HUES6 (cell line): ENCODE data around the gene PLAC1.

Experiments used
- H3K27ac ChIP-seq: 2 replicates; pipeline ENCODE4 v1.7.0; 2013; ENCODE audit warnings: low read depth, mild to moderate bottlenecking, low read length, inconsistent platforms
- H3K27me3 ChIP-seq: 2 replicates; pipeline ENCODE4 v1.6.1; 2013; ENCODE audit warnings: low read length; ENCODE audit not compliant: control insufficient read depth, insufficient read depth
- H3K36me3 ChIP-seq: 2 replicates; pipeline ENCODE4 v1.6.1; 2013; ENCODE audit warnings: low read length; ENCODE audit not compliant: control insufficient read depth, insufficient read depth
- H3K4me1 ChIP-seq: 2 replicates; pipeline ENCODE4 v1.6.1; 2013; ENCODE audit warnings: low read length; ENCODE audit not compliant: control insufficient read depth, insufficient read depth
- H3K4me3 ChIP-seq: 2 replicates; pipeline ENCODE4 v1.5.1; 2013; ENCODE audit warnings: low read depth, low read length
- H3K9ac ChIP-seq: one replicate; pipeline ENCODE4 v1.6.1; 2013; ENCODE audit warnings: mild to moderate bottlenecking, low read length
- H3K9me3 ChIP-seq: 2 replicates; pipeline ENCODE4 v1.6.1; 2013; ENCODE audit warnings: low read depth, low read length; ENCODE audit not compliant: control insufficient read depth, insufficient read depth

The PLAC1 gene

DNA sequence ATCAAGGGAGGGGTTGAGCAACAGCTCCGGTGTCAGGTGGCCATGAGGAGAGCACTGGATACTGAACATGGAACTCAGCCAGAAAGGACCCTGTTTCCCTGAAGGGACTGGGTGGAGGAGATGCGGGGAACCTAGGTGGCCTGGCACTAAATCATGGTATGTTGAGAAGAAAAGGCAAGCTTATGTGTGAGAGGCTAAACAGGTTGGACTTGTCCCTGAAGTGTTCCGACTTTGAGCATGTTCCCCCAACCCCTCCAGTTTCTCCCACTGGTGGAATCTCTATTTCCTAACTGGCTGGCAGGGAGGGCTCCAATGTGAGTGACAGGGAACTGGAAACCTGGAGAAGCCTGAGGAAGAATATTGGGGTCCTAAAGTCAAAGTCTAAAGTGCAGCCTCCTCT lies 69.5 kb downstream of the PLAC1 start:
- Histone ChIP-seq H3K9me3 (no peaks in the 10 kb centered on the region), H3K27ac (no peak overlapping the region), H3K4me1 (peaks cover 3% of the 10 kb centered on the region; the same call in 1 of the 2 replicates), H3K9ac (no peak overlapping the region), H3K36me3 (no peaks in the 10 kb centered on the region), H3K27me3 (no peaks in the 10 kb centered on the region; the same call in 1 of the 2 replicates), H3K4me3 (no peak overlapping the region)

GRCh38 chrX:134580907-134581306 lies 77.4 kb downstream of the PLAC1 start:
- Histone ChIP-seq H3K4me1 (peaks cover 13% of the 10 kb centered on the region), H3K27ac (no peak overlapping the region), H3K36me3 (no peaks in the 10 kb centered on the region), H3K9me3 (0 out of 2 replicates have a peak, but pooled peaks cover 3% of the 10 kb centered on the region), H3K27me3 (no peaks in the 10 kb centered on the region; the same call in 1 of the 2 replicates), H3K4me3 (no peak overlapping the region), H3K9ac (no peak overlapping the region)

DNA sequence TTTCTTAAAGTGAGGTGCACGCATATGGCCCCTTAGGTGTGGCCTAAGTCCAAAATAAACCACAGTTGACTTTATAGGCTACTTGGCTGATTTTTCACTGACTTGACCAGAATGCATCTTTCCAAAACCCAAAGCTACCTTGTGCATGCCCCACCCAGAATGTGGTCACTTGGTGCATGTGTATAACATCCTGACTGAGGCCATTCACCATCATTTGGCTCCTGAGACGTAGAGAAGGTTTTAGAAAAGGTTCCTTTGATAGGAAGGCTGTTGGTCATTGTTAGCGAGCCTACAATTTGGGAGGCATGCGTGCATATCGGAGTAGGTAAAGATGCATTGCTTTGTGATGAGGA lies 84.6 kb downstream of the PLAC1 start:
- 0 out of 2 replicates have a peak, but pooled peaks cover 3% of the 10 kb centered on the region for H3K9me3 ChIP-seq
- H3K4me1 ChIP-seq, result peaks cover 28% of the 10 kb centered on the region
- H3K27me3 ChIP-seq, result no peaks in the 10 kb centered on the region
- H3K4me3 ChIP-seq, result no peak overlapping the region
- no peak overlapping the region for H3K27ac ChIP-seq
- no peaks in the 10 kb centered on the region for H3K36me3 ChIP-seq
- no peak overlapping the region for H3K9ac ChIP-seq

- peaks cover 34% of the 10 kb centered on the region for H3K4me1 ChIP-seq
- H3K9ac ChIP-seq, result no peak overlapping the region
- H3K9me3 ChIP-seq, result 0 out of 2 replicates have a peak, but pooled peaks cover 3% of the 10 kb centered on the region
- H3K36me3 ChIP-seq, result no peaks in the 10 kb centered on the region
- no peak overlapping the region for H3K4me3 ChIP-seq
- H3K27ac ChIP-seq, result no peak overlapping the region
- H3K27me3 ChIP-seq, result no peaks in the 10 kb centered on the region
Observed at GRCh38 chrX:134572816-134573682, 85.2 kb downstream of the PLAC1 start.

DNA sequence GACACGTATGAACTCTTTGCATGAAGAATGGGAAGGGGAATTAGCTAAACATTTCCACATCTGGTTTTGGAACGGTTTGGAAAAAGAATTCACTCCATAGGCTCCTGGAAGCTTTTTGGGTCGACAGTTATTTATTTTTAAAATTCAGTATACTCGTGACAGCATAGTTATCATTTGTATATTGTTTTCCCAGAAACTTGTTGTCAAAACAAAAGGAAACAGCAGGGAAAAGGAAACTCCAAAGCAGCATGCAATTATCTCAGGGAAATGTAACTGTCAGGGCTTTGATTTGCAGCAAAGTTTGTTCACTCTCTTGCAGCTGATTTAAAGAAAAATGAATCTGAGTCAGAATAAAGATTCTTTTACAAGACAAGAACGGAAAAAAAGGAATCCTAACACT lies 86.5 kb downstream of the PLAC1 start:
- H3K27me3 ChIP-seq, result no peaks in the 10 kb centered on the region
- H3K36me3 ChIP-seq, result no peaks in the 10 kb centered on the region
- no peak overlapping the region for H3K27ac ChIP-seq
- H3K9ac ChIP-seq, result no peak overlapping the region
- 0 out of 2 replicates have a peak, but pooled peaks cover 3% of the 10 kb centered on the region for H3K9me3 ChIP-seq
- H3K4me3 ChIP-seq, result no peak overlapping the region
- peaks cover 35% of the 10 kb centered on the region for H3K4me1 ChIP-seq

DNA sequence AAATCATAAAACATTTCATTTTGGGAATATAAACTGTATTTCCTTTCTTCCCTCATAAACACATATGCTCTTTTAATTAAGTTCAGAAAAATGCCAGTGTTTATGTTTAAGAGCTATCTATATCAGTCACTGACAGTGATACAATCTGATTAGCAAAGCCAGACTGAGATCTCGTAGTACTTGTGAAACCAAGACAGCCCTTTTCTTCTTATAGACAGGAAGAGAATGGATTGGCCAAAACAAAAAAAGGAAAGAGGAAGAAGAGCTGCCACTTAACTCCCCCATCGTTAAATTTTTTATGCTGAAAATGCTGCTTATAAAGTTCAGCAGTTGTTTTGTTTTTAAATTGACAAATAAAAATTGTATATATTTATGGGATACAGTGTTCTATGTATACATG lies 87.4 kb downstream of the PLAC1 start:
- no peak overlapping the region for H3K27ac ChIP-seq
- H3K9me3 ChIP-seq, result no peaks in the 10 kb centered on the region
- H3K27me3 ChIP-seq, result no peaks in the 10 kb centered on the region
- no peak overlapping the region for H3K9ac ChIP-seq
- H3K4me3 ChIP-seq, result no peak overlapping the region
- peaks cover 35% of the 10 kb centered on the region for H3K4me1 ChIP-seq
- no peaks in the 10 kb centered on the region for H3K36me3 ChIP-seq

DNA sequence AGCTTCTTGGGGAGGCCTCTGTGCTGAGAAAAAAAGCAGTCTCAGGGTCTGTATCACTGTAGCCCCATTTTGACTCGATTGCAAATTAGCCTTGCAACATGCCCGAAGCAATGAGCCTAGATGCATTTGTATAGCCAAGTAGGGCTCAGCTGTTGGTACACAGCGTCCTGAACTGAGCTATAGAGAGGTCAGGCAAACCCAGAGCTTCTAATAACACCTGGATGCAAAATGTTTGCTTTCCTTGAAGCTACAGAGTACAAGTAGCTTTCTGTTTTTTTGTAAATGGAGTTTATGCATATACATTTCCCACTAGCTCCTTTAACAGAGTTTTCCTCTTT lies 87.8 kb downstream of the PLAC1 start:
- Histone ChIP-seq H3K27ac (no peak overlapping the region), H3K4me1 (peaks cover 35% of the 10 kb centered on the region), H3K9me3 (no peaks in the 10 kb centered on the region), H3K27me3 (no peaks in the 10 kb centered on the region), H3K36me3 (no peaks in the 10 kb centered on the region), H3K4me3 (no peak overlapping the region), H3K9ac (no peak overlapping the region)

DNA sequence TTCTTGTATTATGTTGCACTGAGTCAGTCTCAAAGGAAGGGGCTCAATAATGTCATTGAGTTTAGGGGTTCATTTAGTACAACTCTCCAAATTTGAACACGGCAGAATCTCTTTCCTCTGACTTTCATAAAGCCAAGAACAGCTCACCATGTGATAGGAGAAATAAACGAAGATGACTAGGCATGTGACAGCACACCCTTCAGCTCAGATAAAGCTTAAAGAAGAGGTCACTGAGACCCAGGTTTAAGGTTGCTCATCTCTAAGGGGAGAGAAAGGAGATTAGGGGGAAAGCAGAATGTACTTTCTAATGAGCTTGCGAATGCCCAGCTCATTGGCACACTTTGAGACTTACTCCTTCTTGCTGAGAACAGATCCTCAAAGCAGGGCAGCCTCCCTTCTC lies 89.0 kb downstream of the PLAC1 start:
- Histone ChIP-seq H3K4me1 (peaks cover 35% of the 10 kb centered on the region), H3K9me3 (no peaks in the 10 kb centered on the region), H3K27ac (no peak overlapping the region), H3K27me3 (no peaks in the 10 kb centered on the region), H3K4me3 (no peak overlapping the region), H3K9ac (no peak overlapping the region), H3K36me3 (no peaks in the 10 kb centered on the region)

GRCh38 chrX:134568285-134569016 lies 89.8 kb downstream of the PLAC1 start:
- Histone ChIP-seq H3K27ac (no peak overlapping the region), H3K36me3 (no peaks in the 10 kb centered on the region), H3K27me3 (no peaks in the 10 kb centered on the region; the same call in 1 of the 2 replicates), H3K9me3 (no peaks in the 10 kb centered on the region), H3K4me3 (no peak overlapping the region), H3K4me1 (peaks cover 35% of the 10 kb centered on the region), H3K9ac (no peak overlapping the region)

DNA sequence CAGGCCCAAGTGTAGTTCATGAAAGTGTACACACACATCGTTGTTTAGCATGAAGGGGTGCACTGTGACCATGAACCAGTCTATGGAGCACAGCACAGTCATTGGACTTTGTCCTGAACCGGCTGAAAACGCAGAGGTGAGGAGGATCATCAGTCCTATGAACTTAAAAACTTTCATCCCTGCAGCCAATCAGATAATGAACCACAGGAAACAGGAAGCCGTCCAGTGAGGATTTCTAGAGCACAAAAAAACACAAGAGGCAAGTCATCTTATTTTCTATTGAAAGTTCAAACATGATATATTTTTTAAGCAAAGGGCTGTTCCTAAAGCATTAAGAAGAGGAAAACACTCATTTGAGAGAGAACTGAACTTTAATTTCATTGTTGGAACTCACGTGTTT lies 91.8 kb downstream of the PLAC1 start:
- no peak overlapping the region for H3K27ac ChIP-seq
- H3K9me3 ChIP-seq, result no peaks in the 10 kb centered on the region
- H3K9ac ChIP-seq, result no peak overlapping the region
- H3K27me3 ChIP-seq, result no peaks in the 10 kb centered on the region; the same call in 1 of the 2 replicates
- H3K36me3 ChIP-seq, result no peaks in the 10 kb centered on the region
- peaks cover 28% of the 10 kb centered on the region for H3K4me1 ChIP-seq
- H3K4me3 ChIP-seq, result no peak overlapping the region

- Histone ChIP-seq H3K9ac (no peak overlapping the region), H3K27ac (no peak overlapping the region), H3K4me1 (peaks cover 14% of the 10 kb centered on the region), H3K4me3 (no peak overlapping the region), H3K36me3 (no peaks in the 10 kb centered on the region), H3K9me3 (no peaks in the 10 kb centered on the region), H3K27me3 (no peaks in the 10 kb centered on the region; the same call in 1 of the 2 replicates)
Observed at GRCh38 chrX:134562002-134562401, 96.3 kb downstream of the PLAC1 start.
